ENCODE measurements around the gene LPIN2.

GRCh38 chr18:2981212-2981728 lies 31.7 kb downstream of the LPIN2 start:
- TF ChIP-seq CTCF (IDR thresholded peaks at IDR 0.05; ENCODE audit: insufficient read depth, low read length) = no peak
- no peak for TF ChIP-seq POLR2AphosphoS5 (IDR thresholded peaks at IDR 0.05; ENCODE audit: low read depth)

Measured in HL-60 (cell line).